ENCODE results near the gene ZNF607.
"Not testable (repeated sequence)": the region's sequence is repeated elsewhere in the genome, so short reads cannot be mapped to it uniquely, and the experiment has no call there.

ZNF607 gene

GRCh38 chr19:37719111-37719926, at the start of gene ZNF607:
Gene ZNF607 (minus strand): TSS chr19:37719761. CDS start chr19:37711618, 8,143 bp downstream.
- no peak for DNase-seq

DNA sequence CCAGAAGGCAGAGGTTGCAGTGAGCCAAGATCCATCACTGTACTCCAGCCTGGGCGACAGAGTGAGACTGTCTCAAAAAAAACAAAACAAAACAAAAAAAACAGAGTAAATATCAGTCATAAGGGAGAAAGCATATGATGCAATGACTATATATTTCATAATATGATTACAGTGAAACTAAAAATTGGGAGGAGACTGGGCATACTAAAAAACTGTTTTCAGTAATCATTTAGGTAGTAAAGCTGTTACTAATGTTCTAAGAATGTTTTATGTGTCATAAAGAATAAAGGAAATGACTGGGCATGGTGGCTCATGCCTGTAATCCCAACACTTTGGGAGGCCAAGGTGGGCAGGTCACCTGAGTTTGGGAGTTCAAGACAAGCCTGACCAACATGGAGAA, 43.9 kb upstream of the ZNF607 start:
- no peak for DNase-seq

DNA sequence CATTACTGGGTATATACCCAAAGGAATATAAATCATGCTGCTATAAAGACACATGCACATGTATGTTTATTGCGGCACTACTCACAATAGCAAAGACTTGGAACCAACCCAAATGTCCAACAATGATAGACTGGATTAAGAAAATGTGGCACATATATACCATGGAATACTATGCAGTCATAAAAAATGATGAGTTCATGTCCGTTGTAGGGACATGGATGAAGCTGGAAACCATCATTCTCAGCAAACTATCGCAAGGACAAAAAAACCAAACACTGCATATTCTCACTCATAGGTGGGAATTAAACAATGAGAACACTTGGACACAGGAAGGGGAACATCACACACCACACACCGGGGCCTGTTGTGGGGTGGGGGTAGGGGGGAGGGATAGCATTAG, 38.1 kb upstream of the ZNF607 start:
- not testable (repeated sequence) for DNase-seq

GRCh38 chr19:37738371-37738770, 18.8 kb upstream of the ZNF607 start:
- no peak for DNase-seq

- no peak for DNase-seq
Measured at GRCh38 chr19:37725181-37725580, 5.6 kb upstream of the ZNF607 start.

DNA sequence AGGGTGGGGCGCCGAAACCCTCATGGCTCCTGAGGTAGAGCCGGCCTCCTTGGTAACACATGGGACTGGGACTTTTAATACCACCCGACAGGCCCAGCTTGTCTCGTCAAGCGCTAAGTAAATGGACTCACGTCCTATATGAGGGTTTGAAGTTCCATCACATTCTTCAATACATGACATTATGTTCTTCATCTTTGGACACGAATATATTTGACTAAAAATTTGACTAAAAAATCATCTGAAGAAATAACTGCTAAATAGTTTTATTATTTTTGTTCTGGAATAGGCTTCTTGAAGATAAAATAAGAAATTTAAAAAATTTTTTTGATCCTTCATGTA, 335 bp upstream of the ZNF607 start:
- DNase-seq, result no peak

- no peak for DNase-seq
Measured at GRCh38 chr19:37718304-37718703, 1.3 kb downstream of the ZNF607 start.

DNA sequence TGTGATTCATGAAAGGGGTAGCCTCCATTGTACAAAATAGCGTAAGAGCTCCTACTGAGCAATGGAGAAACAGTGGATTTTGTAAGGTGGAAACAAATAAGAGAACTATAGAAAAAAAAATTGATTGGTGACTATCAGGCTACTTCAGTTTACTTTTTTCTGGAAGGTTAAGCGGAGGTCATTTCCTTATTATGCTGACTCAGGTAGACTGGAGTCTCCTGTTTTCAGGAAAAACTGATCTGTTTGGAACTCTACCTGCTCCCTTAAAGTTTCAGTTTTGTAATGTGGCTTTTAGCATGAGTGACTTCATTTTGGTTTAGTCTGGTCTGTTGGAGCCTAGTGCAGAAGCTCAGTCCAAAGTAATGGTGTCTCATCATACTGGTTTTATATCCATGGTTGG, 3.4 kb downstream of the ZNF607 start:
- DNase-seq, result no peak

DNA sequence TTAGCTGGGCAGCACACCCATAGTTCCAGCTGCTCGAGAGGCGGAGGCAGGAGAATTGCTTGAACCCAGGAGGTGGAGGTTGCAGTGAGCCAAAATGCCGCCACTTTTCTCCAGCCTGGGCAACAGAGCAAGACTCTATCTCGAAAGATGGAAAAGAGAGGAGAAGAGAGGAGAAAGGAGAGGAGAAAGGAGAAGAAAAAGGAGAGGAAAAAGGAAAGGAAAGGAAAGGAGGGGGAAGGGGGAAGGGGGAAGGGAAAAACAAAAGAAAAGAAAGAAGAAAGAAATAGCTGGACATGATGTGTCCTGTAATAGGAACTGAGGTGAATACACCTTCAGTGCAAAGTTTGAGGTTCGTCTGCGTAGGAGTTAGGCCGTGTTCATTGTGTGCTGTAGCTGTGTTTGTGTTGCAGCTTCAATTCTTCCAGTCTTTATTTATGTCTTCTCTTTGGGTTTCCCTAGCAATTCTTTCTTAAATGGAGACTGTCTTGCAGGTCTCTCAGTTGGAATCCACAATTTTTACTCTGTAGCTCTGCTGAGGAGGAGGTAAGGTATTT, 13.4 kb downstream of the ZNF607 start:
- no peak for DNase-seq

GRCh38 chr19:37699057-37699456, 20.5 kb downstream of the ZNF607 start:
- no peak for DNase-seq

- DNase-seq, result no peak
Measured at GRCh38 chr19:37698216-37698615, 21.3 kb downstream of the ZNF607 start.

DNA sequence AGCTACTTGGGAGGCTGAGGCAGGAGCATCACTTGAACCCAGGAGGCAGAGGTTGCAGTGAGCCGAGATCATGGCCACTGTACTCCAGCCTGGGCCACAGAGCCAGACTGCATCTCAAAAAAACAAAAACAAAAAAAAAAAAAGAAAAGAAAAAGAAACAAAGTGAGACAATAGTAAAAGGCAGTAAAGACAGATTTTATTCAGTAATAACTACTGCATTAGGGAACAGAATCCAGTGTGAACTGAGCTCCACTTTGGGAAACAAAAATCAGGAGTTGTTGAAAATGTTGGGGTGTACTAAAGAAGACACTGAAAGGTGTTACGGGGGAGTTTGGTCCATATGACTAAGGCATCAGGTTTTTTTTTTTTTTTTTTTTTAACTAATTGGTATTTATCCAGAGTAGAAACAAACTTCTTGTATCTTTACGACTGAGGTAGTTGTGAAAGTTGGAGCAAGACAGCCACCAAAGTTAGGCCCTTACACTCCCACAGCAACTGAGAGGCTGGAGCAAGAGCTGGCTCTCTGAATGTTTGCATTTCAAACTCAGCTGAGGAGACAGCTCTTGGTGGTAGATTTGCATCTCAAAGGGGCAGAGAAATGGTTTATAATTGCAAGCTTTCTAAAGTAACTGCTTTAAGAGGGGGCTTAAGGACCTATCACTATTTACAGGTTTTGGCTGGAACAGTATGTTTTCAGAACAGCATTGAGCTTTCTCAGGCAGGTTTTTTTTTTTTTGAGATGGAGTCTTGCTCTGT, 24.2 kb downstream of the ZNF607 start:
- no peak for DNase-seq

- DNase-seq, result no peak
Measured at GRCh38 chr19:37692956-37693620, 26.5 kb downstream of the ZNF607 start.

DNA sequence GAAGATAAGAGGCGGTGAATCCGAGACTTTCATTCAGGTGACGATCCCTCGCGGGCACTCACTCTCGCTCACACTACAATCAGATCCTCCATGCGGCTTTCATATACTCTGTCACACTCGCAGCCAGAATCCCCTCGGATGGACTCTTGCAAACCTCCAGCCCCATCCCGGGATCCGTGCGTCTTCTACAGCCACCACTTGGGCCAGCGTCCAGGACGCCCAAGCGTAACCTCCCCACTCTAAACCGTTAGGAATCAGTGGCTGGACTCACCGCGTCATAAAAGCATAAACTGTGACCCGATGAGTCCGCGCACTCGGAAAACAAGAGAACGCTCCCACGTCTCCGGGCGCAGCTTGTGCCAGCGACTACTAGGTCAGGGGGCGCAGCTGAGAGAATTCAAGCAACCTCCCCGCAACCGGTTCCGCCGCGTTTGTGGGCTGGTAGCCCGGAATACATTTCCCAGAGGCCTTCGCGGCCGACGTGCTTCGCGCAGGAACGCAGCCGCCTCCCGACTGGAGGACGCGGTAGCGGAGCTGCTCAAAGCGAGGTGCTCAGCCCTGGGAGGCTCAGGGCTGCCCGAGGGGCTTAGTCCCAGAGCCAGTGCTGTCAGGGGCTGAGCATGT, 27.6 kb downstream of the ZNF607 start:
- no peak for DNase-seq

DNA sequence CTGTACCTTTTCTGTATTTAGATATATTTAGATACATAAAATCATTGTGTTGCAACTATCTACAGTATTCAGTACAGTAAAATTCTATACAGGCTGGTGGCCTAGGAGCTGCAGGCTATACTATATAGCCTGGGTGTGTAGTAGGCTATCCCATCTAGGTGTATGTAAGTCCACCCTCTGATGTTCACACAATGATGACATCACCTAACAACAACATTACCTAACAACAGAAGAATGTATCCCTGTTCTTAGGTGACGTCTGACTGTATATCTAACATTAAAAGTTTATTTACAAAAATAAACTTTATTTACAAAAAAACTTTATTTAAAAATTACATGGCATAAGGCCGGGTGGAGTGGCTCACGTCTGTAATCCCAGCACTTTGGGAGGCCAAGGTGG, 36.0 kb downstream of the ZNF607 start:
- DNase-seq, result no peak

DNA sequence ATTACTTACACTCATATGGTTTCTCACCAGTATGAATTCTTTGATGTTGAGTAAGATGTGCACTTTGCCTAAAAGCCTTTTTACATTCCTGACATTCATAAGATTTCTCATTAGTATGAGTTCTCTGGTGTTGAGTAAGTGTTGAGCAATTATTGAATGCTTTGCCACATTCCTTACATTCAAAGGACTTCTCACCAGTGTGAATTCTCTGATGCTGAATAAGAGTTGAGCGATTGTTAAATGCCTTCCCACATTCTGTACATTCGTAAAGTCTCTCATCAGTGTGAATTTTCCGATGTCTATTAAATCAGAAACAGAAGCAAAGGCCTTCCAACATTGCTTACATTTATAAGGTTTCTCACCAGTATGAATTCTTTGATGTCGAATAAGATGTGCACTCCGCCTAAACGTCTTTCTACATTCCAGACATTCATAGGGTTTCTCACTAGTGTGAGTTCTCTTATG, 50.1 kb downstream of the ZNF607 start:
- no peak for DNase-seq

- not testable (repeated sequence) for DNase-seq
Measured at GRCh38 chr19:37657157-37657556, 62.4 kb downstream of the ZNF607 start.

DNA sequence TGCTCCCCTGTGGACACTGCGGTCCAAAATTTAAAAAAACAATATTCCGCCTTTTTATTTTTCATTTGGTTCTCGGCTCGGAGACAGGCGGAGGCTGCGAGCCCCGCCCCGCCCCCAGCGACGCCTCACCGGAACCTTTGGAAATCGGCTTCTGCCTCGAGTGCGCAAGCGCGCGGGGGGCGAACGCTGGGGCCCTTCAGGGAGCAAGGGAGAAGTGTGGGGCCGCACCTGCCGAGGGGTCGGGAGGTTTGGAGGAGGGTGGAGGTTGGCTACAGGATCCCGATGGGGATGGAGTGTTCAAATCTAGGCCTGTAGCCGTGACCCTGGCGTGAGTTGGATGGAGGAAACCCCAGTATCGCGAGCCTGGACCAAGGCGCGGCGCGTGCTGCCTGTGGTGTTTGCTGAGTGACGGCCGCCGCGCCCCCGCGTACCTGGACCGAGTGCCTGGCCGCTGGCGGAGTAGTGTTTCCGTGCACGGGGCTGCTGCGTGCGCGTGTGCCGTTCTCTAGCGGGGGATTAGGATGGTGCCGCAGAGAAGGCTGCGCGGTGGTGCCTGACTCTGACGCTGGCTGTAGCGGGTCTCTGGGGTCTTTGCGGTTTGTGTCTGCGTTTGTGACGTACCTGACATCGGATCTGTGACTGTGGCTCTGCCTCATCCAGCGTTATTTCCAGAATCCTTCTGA, 63.7 kb downstream of the ZNF607 start:
- DNase-seq, result no peak

DNA sequence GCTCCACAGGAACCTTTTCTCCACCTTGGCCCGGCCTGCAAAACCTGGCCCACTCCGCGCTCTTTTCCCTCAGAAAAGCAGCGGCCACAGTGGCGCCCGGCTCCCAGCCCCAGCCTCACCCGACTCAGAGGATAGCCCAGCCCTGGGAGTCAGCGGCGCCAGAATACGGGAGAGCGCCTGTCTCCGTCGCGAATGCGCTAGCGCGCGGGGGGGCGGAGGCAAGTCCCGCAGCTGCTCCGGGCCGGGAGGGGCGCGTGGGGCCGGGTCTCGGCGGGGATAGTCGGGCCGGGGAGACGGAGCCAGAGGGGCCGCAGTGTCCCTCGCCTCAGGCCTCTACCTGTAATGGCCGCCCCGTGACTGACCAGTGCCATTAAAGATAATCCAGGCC, 64.3 kb downstream of the ZNF607 start, which contains the start of gene ZFP30:
TSS of gene ZFP30 (minus strand) at position 165 of the 388 bp plus-strand sequence. CDS start 7,643 bp downstream, outside the sequence.
- DNase-seq, result no peak

DNA sequence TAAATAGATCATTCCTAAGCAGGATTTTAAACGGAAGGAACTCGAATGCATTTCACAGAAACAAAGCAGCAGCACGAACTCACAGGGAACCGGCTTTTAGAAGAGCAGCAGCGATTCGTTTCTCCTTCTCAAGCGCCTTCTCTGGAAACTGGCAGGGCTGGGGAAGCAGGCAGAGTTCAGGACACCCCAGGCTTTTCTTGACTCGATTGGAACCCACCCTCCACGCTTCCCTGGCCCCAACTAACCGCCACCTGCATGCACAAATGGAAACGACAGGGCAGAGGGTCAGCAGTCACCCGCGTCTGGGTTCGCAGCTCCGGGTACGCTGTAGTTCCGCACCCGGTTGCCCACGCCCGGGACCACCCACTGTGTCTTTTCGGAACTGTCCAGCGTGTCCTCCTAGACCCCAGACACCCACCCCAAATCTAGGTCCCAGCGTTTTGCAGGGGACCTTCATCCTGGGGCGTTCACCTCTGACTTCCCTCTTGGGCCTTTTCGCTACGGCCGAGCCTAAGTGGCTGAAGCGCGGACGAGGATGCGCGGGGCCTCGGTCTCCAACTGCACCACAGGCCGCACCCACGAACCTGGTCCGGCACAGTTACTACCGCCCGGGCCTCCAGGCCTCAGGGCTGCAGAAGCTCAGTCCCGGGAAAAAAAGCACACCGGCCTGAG, 64.8 kb downstream of the ZNF607 start:
- no peak for DNase-seq

DNA sequence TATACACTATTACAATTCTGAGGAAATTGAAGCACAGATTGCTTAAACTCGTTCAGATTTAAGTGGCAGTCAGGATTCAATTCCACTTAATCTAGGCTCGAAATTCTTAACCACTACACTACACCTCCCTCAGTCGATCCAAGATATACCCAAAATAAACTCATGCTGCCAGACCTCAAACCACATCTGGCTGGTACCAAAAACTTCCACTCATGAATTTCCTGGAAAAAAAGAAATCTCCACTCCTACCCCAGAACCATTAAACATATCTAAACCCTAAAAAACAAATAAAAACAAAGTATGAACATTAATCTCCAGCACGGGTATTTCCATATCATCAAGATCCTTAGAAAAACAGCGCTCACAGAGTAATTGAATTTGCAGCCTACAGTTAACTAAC, 65.4 kb downstream of the ZNF607 start:
- DNase-seq, result no peak

Data from SIG-M5 (cell line).